Mesodermal cell (in vitro differentiated cells): ENCODE data around the gene NLGN1. TPM values are rescaled to one million over a fixed set of nuclear protein-coding genes. Genes with fewer than 3 reads are reported as not detected.
"Not testable (repeated sequence)": the region's sequence is repeated elsewhere in the genome, so short reads cannot be mapped to it uniquely, and the experiment has no call there.

ENCODE experiments used
- H3K27ac ChIP-seq: 2 replicates; pipeline ENCODE4 v1.7.0; 2013; ENCODE audit warnings: mild to moderate bottlenecking, low read depth, low read length, moderate library complexity; ENCODE audit not compliant: severe bottlenecking
- H3K36me3 ChIP-seq: 2 replicates; pipeline ENCODE4 v1.7.1; 2013; ENCODE audit warnings: mild to moderate bottlenecking, low read length, moderate library complexity; ENCODE audit not compliant: control insufficient read depth, insufficient read depth
- H3K4me1 ChIP-seq: one replicate; pipeline ENCODE4 v1.7.1; 2013; ENCODE audit warnings: mild to moderate bottlenecking, low read length; ENCODE audit not compliant: insufficient read depth, control insufficient read depth, poor library complexity, severe bottlenecking
- H3K4me3 ChIP-seq: 2 replicates; pipeline ENCODE4 v1.7.0; 2013; ENCODE audit warnings: low read length, control low read depth, mild to moderate bottlenecking; ENCODE audit not compliant: insufficient read depth, poor library complexity, severe bottlenecking; ENCODE audit errors: extremely low read depth
- H3K9me3 ChIP-seq: 2 replicates; pipeline ENCODE4 v1.7.1; 2013; ENCODE audit warnings: mild to moderate bottlenecking, low read length, moderate library complexity; ENCODE audit not compliant: control insufficient read depth
- WGBS, 2 experiments: methylation state at CpG; one replicate each; pipeline ENCODE4 v1.1.5; 2013; ENCODE audit warnings: missing lambda C conversion rate in 2 of 2; ENCODE audit not compliant: insufficient coverage in 2 of 2; 5-methylcytosine and 5-hydroxymethylcytosine counted together
- polyA plus RNA-seq, 2 experiments: library from polyadenylated mRNA; stranded (reverse); fragments of 50-300 nt; gene quantifications; one replicate each; pipeline ENCODE4 v1.2.3, GENCODE V29; 2013

The NLGN1 gene
- polyA plus RNA-seq (2013, experiment 1 of 2): 5.6 TPM
- polyA plus RNA-seq (2013, experiment 2 of 2): 4.3 TPM

DNA sequence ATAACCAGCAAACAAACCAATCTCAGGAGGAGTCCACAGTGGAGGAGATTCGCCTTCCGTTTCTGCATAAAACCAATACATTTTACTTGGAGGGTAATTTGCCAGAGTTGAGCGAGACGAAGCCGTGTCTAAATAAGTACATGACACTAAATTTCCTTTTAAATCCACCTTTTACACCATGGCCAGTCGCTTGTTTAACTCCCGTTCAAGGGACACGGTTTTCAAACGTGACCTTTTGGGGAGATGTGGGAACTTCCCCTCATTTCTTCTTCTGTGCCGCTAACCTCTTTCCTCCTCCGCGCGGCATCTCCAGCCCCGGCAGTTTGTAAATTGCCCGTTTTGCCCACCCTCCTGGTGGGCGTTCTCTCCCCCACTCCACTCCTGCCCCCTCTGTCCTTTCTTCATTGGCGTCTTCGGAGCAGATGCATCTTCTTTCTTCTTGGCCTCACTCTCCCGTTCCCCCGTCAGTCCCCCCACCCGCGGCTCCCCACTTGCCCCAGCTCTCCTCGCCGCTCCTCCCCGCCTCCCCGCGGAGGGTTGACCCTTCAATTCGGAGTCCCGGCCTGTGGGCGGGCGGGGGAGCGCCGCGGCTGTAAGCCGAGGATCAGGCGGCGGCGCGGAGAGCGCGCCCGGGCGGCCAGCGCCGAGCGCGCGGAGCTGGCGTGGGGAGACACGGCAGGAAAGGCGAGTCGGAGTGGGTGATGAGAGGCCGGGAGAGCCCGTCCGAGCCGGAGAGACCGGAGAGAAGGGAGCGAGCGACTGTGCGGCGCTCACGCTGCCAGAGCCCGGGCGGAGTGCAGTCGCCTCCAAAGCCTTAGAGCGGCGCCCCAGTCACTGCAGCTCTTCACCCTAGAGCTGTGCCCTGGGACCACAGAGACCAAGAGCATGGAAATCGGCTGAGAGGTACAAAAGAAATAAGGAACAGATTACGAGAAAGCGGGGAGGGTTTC is at the start of gene NLGN1:
Gene NLGN1, plus strand, starts transcription at position 584 of the 950 bp plus-strand sequence.
- H3K36me3 ChIP-seq: no peaks in the 10 kb centered on the region
- no peaks in the 10 kb centered on the region for H3K4me1 ChIP-seq
- H3K4me3 ChIP-seq: peak within 1 kb of the TSS; percentile 63
- H3K9me3 ChIP-seq: no peaks in the 10 kb centered on the region
- peak within 1 kb of the TSS; percentile 46 for H3K27ac ChIP-seq
- WGBS, 2 experiments: 0% methylated on average over 50 to 52 of the region's 70 CpGs

DNA sequence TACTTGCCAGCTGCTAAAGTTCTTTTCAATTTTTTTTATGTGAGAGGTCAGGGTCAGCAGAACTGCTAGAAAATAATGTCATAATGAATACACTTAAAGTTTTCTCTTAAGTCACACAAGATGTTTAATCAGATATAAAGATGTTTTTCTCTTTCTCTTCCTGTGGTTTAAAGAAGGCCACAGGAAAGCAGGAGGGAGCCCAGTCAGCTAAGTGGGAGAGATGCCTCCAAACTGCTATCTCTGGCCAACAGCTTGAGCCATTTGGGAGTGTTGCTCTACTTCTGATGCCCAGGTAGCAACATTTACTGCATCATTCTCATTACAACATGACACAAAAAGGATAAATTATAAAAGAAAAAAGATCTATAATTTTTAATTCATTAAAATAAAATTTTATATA is 45.7 kb upstream of the NLGN1 start:
- H3K27ac ChIP-seq: no peak overlapping the region
- H3K9me3 ChIP-seq: no peaks in the 10 kb centered on the region
- no peak overlapping the region for H3K4me3 ChIP-seq
- no peaks in the 10 kb centered on the region for H3K4me1 ChIP-seq
- no peaks in the 10 kb centered on the region for H3K36me3 ChIP-seq

DNA sequence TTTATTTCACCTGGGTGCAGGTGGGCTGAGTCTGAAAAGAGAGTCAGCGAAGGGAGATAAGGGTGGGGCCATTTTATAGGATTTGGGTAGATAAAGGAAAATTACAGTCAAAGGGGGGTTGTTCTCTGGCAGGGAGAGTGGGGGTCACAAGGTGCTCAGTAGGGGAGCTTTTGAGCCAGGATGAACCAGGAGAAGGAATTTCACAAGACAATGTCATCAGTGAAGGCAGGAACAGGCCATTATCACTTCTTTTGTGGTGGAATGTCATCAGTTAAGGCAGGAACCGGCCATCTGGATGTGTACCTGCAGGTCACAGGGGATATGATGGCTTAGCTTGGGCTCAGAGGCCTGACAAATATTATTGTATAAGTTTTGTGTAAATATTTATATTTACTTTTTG is 44.4 kb upstream of the NLGN1 start:
- not testable (repeated sequence) for H3K36me3 ChIP-seq, H3K4me3 ChIP-seq, H3K9me3 ChIP-seq, H3K27ac ChIP-seq, H3K4me1 ChIP-seq
- 100% methylated on average over 1 of the region's 2 CpGs; no CpG with 5 or more reads in 1 of the 2 experiments for WGBS, 2 experiments

- H3K27ac ChIP-seq: no peak overlapping the region
- 89 to 90% methylated on average over 2 to 3 of the region's 5 CpGs for WGBS, 2 experiments
- H3K36me3 ChIP-seq: no peaks in the 10 kb centered on the region
- H3K4me1 ChIP-seq: no peaks in the 10 kb centered on the region
- H3K9me3 ChIP-seq: no peaks in the 10 kb centered on the region
- H3K4me3 ChIP-seq: no peak overlapping the region
These were observed 43.4 kb upstream of the NLGN1 start for GRCh38 chr3:173354124-173354523.

- Histone ChIP-seq H3K9me3 (no peaks in the 10 kb centered on the region), H3K4me3 (no peak overlapping the region), H3K36me3 (no peaks in the 10 kb centered on the region), H3K4me1 (no peaks in the 10 kb centered on the region), H3K27ac (no peak overlapping the region)
- WGBS, 2 experiments: 20% methylated on average over 1 of the region's 3 CpGs; no CpG with 5 or more reads in 1 of the 2 experiments
These were observed 25.6 kb upstream of the NLGN1 start for GRCh38 chr3:173371848-173372487.

DNA sequence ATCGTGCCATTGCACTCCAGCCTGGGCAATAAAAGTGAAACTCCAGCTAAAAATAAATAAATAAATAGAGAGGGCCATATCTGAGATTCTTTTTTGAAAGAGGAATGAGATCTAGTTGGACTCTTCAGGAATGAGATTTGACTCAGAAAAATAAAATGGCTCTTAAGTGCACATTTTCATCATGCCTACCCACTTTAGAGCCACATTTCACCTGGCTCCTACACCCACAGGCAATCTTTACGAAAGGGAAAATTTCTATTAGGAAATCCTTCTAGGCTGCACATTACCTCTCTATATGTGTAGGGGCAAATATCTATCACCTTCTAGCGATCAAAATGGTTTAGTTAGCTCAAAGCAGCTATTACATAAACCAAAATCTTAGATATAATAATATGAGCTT is 16.9 kb upstream of the NLGN1 start:
- Histone ChIP-seq H3K4me1 (no peaks in the 10 kb centered on the region), H3K4me3 (no peak overlapping the region), H3K27ac (no peak overlapping the region), H3K9me3 (no peaks in the 10 kb centered on the region), H3K36me3 (no peaks in the 10 kb centered on the region)
- no CpG with 5 or more reads among the region's 3 CpGs for WGBS, 2 experiments

GRCh38 chr3:173381936-173382335 is 15.6 kb upstream of the NLGN1 start:
- H3K4me1 ChIP-seq, H3K4me3 ChIP-seq, H3K9me3 ChIP-seq, H3K27ac ChIP-seq, H3K36me3 ChIP-seq: not testable (repeated sequence)
- WGBS, 2 experiments: 88 to 94% methylated on average over 2 to 4 of the region's 5 CpGs

DNA sequence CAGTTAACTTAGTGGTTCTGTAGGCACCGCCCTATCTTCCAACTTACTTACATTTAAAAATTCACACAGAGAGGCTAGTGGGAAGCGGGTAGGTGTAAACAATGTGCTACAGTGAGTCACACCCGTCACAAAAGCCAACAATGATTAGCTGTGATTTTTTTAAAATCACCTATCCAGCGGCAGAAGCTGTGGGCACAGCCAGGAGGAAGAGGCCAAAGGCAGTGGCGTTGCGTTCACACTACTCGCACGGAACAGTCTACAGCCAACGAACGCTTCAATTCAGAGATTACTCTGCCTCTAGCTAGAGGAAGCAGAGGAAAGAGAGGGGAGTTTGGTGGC is 2.5 kb upstream of the NLGN1 start:
- H3K4me3 ChIP-seq: peak overlapping the region; percentile 63
- H3K9me3 ChIP-seq: no peaks in the 10 kb centered on the region
- H3K27ac ChIP-seq: peak overlapping the region; percentile 72
- no peaks in the 10 kb centered on the region for H3K4me1 ChIP-seq
- H3K36me3 ChIP-seq: no peaks in the 10 kb centered on the region
- no CpG with 5 or more reads among the region's 10 CpGs for WGBS, 2 experiments

DNA sequence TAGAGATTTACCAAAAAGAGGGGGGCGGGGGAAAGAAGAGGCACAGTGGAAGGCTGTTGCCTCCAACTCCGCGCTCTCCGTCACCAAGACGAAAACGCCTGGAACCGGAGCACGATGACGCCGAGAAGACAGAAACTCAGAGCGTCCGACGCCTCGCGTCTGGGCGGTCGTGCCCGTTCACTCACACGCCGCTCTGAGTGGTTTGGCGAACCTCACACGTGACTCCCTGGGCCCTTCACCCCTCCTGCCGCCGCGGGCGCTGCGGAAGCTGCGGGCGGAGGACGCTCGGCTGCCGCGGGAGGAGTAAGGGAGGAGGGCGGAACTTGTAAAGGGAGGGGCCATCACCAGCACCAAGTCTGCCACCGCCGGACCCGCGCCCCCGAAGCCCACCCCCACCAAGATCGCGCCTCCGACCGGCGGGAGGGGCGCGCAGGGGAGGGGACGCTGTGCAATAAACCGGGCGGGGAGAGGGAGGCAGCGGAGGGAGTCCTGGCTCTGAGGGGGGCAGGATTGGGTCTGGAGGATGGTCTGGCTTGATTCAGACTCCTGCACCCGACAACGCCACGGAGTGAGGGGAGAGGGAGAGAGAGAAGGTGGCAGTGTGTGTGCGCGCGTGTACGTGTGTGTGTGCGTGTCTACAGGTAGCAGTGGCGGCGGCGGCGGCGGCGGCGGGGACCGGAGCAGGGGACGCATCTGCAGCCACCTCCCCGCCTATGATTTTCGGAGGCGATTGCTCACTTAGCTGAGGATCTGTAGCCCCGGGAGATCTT is 1.9 kb upstream of the NLGN1 start:
- H3K36me3 ChIP-seq: no peaks in the 10 kb centered on the region
- peak overlapping the region; percentile 63 for H3K4me3 ChIP-seq
- H3K4me1 ChIP-seq: no peaks in the 10 kb centered on the region
- H3K27ac ChIP-seq: peak overlapping the region; percentile 72
- no peaks in the 10 kb centered on the region for H3K9me3 ChIP-seq
- 0% methylated on average over 32 to 40 of the region's 71 CpGs for WGBS, 2 experiments

GRCh38 chr3:173396191-173397041 is 1.1 kb upstream of the NLGN1 start:
- H3K4me1 ChIP-seq: no peaks in the 10 kb centered on the region
- H3K4me3 ChIP-seq: peak overlapping the region; percentile 63
- H3K27ac ChIP-seq: no peak overlapping the region
- WGBS, 2 experiments: 0% methylated on average over 6 to 7 of the region's 29 CpGs
- no peaks in the 10 kb centered on the region for H3K9me3 ChIP-seq
- no peaks in the 10 kb centered on the region for H3K36me3 ChIP-seq
